PFSK-1 (cell line): ENCODE data around the gene IRF2.

Source experiments
- FOXP2 ChIP-seq: optimal IDR thresholded peaks from 2 replicates; pipeline ENCODE3; 2011; ENCODE audit warnings: borderline replicate concordance, control low read depth, inconsistent platforms; ENCODE audit not compliant: insufficient read depth; ENCODE audit errors: extremely low read length, extremely low read depth
- POLR2AphosphoS5 ChIP-seq: IDR thresholded peaks from 2 replicates; pipeline ENCODE4 v1.6.1; 2012; ENCODE audit warnings: low read depth, mild to moderate bottlenecking, control low read depth, low read length, moderate library complexity
- REST ChIP-seq, 2 experiments: IDR thresholded peaks; 2 replicates each; pipeline versions ENCODE4 v1.6.1 to v1.8.0; 2011 to 2012; ENCODE audit warnings: low read depth in 2 of 2, low read length in 2 of 2, control low read depth in 1 of 2, inconsistent platforms in 1 of 2, mild to moderate bottlenecking in 1 of 2, moderate library complexity in 1 of 2; ENCODE audit not compliant: insufficient read depth in 1 of 2
- SIN3A ChIP-seq: IDR thresholded peaks from 2 replicates; pipeline ENCODE4 v1.6.1; 2012; ENCODE audit warnings: mild to moderate bottlenecking, low read length, moderate library complexity, borderline replicate concordance; ENCODE audit not compliant: insufficient read depth
- TAF1 ChIP-seq: IDR thresholded peaks from 2 replicates; pipeline ENCODE4 v1.6.1; 2012; ENCODE audit warnings: low read length, control low read depth, borderline replicate concordance; ENCODE audit not compliant: insufficient read depth

Gene IRF2

GRCh38 chr4:184363258-184363657, 111.1 kb downstream of the IRF2 start:
- TF ChIP-seq TAF1: no peak
- TF ChIP-seq POLR2AphosphoS5: no peak
- no peak for TF ChIP-seq FOXP2
- TF ChIP-seq REST (IDR thresholded peaks at IDR 0.05; ENCODE audit: insufficient read depth in 1 of 2, low read depth in 2 of 2, low read length in 2 of 2): no peak
- no peak for TF ChIP-seq SIN3A

- TF ChIP-seq REST (IDR thresholded peaks at IDR 0.05; ENCODE audit: insufficient read depth in 1 of 2, low read depth in 2 of 2, low read length in 2 of 2) (no peak), TAF1 (no peak), POLR2AphosphoS5 (no peak), FOXP2 (no peak), SIN3A (no peak)
Observed at GRCh38 chr4:184362396-184362795, 112.0 kb downstream of the IRF2 start.

- TF ChIP-seq REST (IDR thresholded peaks at IDR 0.05; ENCODE audit: insufficient read depth in 1 of 2, low read depth in 2 of 2, low read length in 2 of 2) (no peak), FOXP2 (no peak), TAF1 (no peak), SIN3A (no peak)
Observed at GRCh38 chr4:184361443-184361842, 112.9 kb downstream of the IRF2 start.

GRCh38 chr4:184359888-184360287, 114.5 kb downstream of the IRF2 start:
- TF ChIP-seq SIN3A: no peak
- TF ChIP-seq FOXP2: no peak
- no peak for TF ChIP-seq TAF1
- no peak for TF ChIP-seq REST (IDR thresholded peaks at IDR 0.05; ENCODE audit: insufficient read depth in 1 of 2, low read depth in 2 of 2, low read length in 2 of 2)
- TF ChIP-seq POLR2AphosphoS5: no peak
